Progenitor cell of endocrine pancreas (in vitro differentiated cells): ENCODE results near the gene RASSF8. TPM values are rescaled to one million over a fixed set of nuclear protein-coding genes. Genes with fewer than 3 reads are reported as not detected.
A peak's percentile ranks its signal among the peaks of the same experiment; 100 is the strongest.

Experiments used
- DNase-seq: peaks from one replicate; pipeline ENCODE4 v3.0.0; 2021; ENCODE audit warnings: low spot score; ENCODE audit not compliant: unreplicated experiment
- H3K27ac Mint-ChIP-seq: 2 replicates; pipeline ENCODE4 v1.8.0; 2021; ENCODE audit warnings: mild to moderate bottlenecking, moderate library complexity, mixed read lengths
- H3K27me3 Mint-ChIP-seq: 2 replicates; pipeline ENCODE4 v1.8.0; 2021; ENCODE audit warnings: mixed read lengths
- H3K36me3 Mint-ChIP-seq: 2 replicates; pipeline ENCODE4 v1.8.0; 2022; ENCODE audit warnings: mixed read lengths; ENCODE audit not compliant: insufficient read depth
- H3K4me1 Mint-ChIP-seq: 2 replicates; pipeline ENCODE4 v1.8.0; 2021; ENCODE audit warnings: low read depth, mixed read lengths
- H3K4me3 Mint-ChIP-seq: 2 replicates; pipeline ENCODE4 v1.8.0; 2021; ENCODE audit warnings: low read depth, mild to moderate bottlenecking, moderate library complexity, mixed read lengths
- H3K9me3 Mint-ChIP-seq: 2 replicates; pipeline ENCODE4 v1.8.0; 2021; ENCODE audit warnings: low read depth, mixed read lengths
- CTCF ChIP-seq: fragments of 200-600 bp; sonication (generic); IDR thresholded peaks from one replicate; pipeline ENCODE4 v1.5.0; 2021; ENCODE audit warnings: antibody characterized with exemption, mild to moderate bottlenecking; ENCODE audit not compliant: unreplicated experiment
- total RNA-seq: library from RNA; stranded (reverse); gene quantifications from 2 replicates; pipeline ENCODE4 v1.2.1, GENCODE V29; 2021

RASSF8 gene
- total RNA-seq, 1 donor from 2014 or later, result 38.8 TPM

- H3K27ac Mint-ChIP-seq, result peak overlapping the region; percentile 90
- H3K27me3 Mint-ChIP-seq, result peaks cover 85% of the 10 kb centered on the region
- no peak for TF ChIP-seq CTCF
Observed at GRCh38 chr12:26126340-26127284, 168.1 kb downstream of the RASSF8 start.

GRCh38 chr12:26127404-26127803 lies 168.9 kb downstream of the RASSF8 start:
- Mint-ChIP-seq H3K9me3 (no peaks in the 10 kb centered on the region), H3K36me3 (no peaks in the 10 kb centered on the region), H3K4me3 (peak overlapping the region; percentile 8), H3K27ac (no peak overlapping the region), H3K4me1 (peaks cover 29% of the 10 kb centered on the region), H3K27me3 (peaks cover 88% of the 10 kb centered on the region)
- no peak for DNase-seq
- no peak for TF ChIP-seq CTCF

More at GRCh38 chr12:26126340-26127284, 168.1 kb downstream of the RASSF8 start:
- H3K4me3 Mint-ChIP-seq, result peak overlapping the region; percentile 90
- H3K9me3 Mint-ChIP-seq, result no peaks in the 10 kb centered on the region
- H3K4me1 Mint-ChIP-seq, result peaks cover 30% of the 10 kb centered on the region
- DNase-seq, result peak; percentile 82
- H3K36me3 Mint-ChIP-seq, result no peaks in the 10 kb centered on the region

- no peak overlapping the region for H3K4me3 Mint-ChIP-seq
- no peak overlapping the region for H3K27ac Mint-ChIP-seq
- H3K27me3 Mint-ChIP-seq, result peaks cover 90% of the 10 kb centered on the region
- DNase-seq, result no peak
- no peak for TF ChIP-seq CTCF
- H3K4me1 Mint-ChIP-seq, result peaks cover 25% of the 10 kb centered on the region
- H3K9me3 Mint-ChIP-seq, result no peaks in the 10 kb centered on the region
- no peaks in the 10 kb centered on the region for H3K36me3 Mint-ChIP-seq
Observed at GRCh38 chr12:26128168-26128567, 169.7 kb downstream of the RASSF8 start.

Other genes with a start within 250 kb of the RASSF8 start
- gene BHLHE41, start 166.4 kb downstream of the RASSF8 start, total RNA-seq, result 0.46 and 0.78 TPM in 2 replicates
- 2.1 and 2.8 TPM in 2 replicates for gene SSPN, start 236.9 kb downstream of the RASSF8 start, total RNA-seq